NCI-H2227 (cell line): Measurements from ENCODE around the gene MAN1C1.
A peak's percentile ranks its signal among the peaks of the same experiment; 100 is the strongest.
"Not testable (repeated sequence)": the region's sequence is repeated elsewhere in the genome, so short reads cannot be mapped to it uniquely, and the experiment has no call there.

Experiments used
- DNase-seq: peaks from one replicate; lab custom pipeline; 2025; ENCODE audit not compliant: unreplicated experiment; lab: John Stamatoyannopoulos, UW

MAN1C1 gene

GRCh38 chr1:25657121-25657882 lies 40.7 kb downstream of the MAN1C1 start:
- no peak for DNase-seq

DNA sequence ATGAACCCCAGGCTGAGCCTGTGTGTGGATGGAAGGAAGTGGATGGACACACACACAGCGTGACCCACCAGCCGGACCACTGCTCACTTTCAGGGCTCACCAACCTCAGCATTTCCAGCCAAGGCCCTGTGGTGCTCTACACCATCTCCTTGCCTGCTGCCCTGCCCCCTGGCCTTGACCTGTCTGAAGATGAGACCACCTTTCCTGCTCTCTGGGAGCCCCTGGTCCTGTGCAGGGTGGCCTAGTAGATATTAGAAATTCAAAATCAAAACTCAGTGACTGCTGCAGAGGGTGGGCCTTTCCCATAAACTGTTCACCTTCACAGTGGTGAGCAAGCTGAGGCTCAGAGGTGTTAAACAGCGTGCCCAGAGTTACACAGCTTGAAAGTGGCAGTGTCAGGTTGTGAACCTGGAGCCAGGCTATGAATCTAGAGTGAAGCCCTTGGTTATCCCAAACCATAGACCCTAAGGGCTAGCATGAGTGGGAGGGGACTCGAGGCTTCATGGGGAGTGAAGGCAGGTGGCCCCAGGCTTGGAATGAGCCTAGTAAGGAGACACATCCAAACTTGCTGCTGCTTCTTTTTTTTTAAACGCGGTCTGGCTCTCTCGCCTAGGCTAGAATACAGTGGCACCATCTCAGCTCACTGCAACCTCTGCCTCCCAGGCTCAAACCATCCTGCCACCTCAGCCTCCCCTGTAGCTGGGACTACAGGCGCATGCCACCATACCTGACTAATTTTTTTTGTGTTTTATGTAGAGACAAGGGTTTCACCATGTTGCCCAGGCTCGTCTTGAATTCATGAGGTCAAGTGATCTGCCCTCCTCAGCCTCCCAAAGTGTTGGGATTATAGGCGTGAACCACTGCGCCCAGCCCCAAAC lies 41.5 kb downstream of the MAN1C1 start:
- no peak for DNase-seq

GRCh38 chr1:25658791-25659431 lies 42.3 kb downstream of the MAN1C1 start:
- DNase-seq: no peak

- no peak for DNase-seq
Measured at GRCh38 chr1:25661043-25661815, 44.6 kb downstream of the MAN1C1 start.

DNA sequence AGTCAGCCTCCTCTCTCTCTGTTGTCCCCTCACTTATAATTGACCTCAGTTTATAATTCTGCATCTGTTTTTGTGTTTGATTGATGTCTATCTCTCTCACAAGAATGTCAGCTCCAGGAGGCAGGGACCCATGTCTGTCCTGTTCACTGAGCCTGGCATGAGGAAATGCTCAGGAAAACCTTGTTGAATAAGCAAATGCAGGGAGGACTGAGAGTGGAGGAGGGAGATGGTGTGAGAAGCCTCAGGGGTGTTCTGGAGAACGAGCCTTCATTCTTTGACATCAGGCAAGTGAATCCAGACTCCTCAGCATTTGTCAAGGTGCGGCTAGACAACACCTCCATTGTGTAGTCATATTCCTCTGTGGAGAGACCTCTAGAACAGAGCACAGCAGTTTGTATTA lies 45.5 kb downstream of the MAN1C1 start:
- no peak for DNase-seq

DNA sequence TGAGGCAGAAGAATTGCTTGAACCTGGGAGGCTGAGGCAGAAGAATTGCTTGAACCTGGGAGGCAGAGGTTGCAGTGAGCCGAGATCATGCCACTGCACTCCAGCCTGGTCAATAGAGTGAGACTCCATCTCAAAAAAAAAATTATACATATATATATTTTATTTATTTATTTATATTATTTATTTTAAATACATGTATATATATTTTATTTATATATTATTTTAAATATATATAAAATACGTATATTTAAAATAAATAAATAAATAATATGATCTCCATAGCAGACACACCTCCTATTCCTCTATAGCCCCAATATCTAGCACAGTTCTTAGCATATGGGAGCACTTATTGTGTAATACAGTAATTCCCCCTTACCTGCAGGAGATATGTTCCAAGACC lies 46.4 kb downstream of the MAN1C1 start:
- DNase-seq: not testable (repeated sequence)

DNA sequence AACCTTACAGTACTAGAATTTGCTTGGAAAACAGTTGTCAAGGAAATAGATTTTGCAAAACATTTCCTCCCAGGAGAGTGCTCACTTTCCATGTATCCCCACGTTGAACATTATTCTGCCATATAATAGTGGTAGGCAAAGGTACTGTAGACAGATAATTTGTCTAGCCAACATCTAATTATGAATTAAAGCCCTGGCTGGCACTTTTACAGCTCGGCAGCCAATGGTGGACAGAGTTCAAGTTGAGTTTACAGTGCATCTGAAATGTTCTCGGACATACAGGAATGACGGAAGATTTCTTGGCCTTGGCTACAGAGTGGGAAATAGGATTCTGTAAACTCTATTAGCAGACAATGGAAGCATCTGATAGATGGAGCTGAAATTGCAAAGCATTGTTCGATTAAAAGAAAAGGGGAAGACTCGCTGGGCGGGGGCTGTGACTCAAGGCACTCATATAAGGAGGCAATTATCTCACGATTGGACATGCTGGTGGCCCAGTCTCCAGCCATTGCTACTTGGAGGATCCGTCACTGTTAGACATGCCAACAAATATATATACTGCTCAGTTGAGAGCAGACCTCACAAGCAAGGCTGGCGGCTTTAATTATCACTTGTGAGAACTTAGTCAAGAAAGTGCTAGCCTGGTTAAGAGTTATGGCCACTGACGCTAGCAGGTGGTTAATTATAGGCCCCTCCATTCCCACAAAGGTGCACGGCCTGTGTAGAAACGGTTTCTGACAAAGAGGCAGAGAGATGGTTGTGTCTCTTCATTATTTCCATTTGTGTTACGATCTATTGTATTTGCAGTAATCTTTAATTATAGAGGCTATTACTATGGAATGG lies 48.0 kb downstream of the MAN1C1 start:
- peak; percentile 79 for DNase-seq

- DNase-seq: no peak
Measured at GRCh38 chr1:25666460-25666859, 49.9 kb downstream of the MAN1C1 start.

- no peak for DNase-seq
Measured at GRCh38 chr1:25668931-25669573, 52.5 kb downstream of the MAN1C1 start.

DNA sequence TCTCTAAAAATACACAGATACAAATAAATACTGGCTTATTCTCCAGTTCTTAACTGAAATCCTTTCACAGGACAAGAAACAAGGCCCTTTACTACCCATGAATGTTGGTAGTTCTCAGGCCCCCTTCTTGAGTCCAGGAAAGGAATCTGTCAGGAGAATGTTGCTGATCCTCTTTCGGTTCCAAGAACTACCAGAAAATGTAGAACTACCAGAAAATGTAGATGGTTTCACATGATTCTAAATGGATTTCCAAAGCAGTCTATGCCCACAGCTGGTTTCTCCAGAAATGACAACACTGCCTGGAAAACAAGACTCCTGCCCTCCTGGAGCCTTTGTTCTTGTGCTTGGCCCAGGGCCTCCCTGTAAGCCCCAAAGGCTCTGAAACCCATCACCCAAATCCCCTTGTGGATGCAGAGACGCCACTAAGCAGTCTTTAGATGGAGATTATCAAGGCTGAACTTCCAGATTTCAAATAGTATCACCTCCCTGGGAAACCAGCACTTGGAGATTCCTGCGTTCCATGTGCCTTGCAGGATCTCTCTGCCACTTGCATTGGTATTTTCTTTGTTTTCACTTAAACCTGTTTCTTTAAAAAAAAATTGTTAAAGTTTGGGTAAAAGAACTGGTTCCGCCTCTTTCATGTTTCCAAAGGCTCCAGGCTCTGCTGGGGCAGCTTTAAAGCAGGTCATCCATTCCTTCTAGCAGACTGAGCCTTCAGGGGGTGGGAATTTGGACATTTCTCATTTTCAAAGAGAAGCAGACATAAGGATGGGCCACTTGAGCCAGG lies 53.4 kb downstream of the MAN1C1 start:
- no peak for DNase-seq

DNA sequence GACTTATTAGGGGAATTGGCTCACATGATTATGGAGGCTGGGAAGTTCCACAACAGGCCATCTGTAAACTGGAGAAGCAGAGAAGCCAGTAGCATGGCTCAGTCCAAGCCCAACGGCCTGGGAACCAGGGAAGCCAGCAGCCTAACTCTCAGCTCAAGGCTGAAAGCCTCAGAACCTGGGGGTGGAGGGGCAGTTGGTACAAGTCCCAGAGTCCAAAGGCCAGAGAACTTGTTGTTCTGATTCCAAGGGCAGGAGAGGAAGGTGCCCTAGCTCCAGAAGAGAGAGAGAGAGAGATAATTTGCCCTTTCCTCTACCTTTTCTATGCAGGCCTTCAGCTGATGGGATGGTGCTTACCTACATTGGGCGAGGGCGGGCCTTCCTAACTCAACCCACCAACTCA lies 55.3 kb downstream of the MAN1C1 start:
- no peak for DNase-seq

GRCh38 chr1:25672763-25673409 lies 56.3 kb downstream of the MAN1C1 start:
- DNase-seq: no peak

DNA sequence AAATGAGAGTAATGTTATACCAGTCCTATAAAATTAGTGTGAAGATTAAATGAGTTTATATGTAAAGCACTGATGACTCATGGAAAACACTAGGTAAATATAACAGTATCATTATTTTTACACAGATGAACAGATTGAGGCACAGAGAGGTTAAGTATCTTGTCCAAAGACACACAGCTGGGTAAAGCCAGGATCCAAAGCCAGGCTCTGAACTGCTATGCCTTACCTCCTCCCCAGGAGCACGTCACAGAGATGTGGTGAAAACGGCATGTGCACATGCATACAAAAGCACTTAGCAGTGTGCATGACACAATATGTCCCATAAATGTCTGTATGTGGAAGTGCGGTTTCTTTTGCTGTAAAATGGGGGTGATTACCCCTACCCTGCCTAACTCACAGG lies 56.9 kb downstream of the MAN1C1 start:
- no peak for DNase-seq

GRCh38 chr1:25673962-25674806 lies 57.6 kb downstream of the MAN1C1 start:
- DNase-seq: no peak

- DNase-seq: no peak
Measured at GRCh38 chr1:25674807-25675084, 58.2 kb downstream of the MAN1C1 start.

DNA sequence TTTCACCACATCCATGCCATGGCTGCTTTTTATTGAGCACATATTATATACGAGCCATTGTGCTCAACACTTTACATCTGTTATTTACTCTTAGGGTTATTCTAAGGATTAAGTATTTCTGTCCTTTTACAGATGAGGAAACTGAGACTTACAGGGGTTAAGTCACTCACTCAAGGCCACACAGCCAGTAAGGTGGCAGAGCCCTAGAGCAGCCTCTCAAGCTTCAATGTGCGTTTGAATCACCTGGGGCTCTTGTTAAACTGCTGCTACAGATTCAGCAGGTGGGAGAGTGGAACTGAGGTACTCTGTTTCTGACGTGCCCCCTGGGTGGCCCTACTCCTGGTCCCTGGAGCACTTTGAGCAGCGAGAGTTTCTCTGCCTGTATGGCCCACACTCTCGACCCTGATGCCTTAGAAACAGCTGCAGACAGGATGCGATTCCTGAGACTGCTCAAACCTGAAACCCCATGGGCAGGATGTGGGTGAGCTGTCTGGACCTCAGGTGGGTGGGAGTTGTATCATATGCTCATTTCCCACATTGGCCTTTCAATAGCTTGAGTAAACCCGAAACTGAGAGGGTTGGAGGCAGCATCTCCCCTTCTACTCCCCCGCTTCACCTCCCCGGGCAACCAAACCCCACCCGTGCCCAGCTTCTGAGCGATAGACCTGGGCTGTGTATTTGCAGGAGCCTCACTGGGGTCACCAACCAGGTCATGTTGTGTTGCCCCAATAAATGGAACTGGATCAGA lies 59.3 kb downstream of the MAN1C1 start:
- no peak for DNase-seq

DNA sequence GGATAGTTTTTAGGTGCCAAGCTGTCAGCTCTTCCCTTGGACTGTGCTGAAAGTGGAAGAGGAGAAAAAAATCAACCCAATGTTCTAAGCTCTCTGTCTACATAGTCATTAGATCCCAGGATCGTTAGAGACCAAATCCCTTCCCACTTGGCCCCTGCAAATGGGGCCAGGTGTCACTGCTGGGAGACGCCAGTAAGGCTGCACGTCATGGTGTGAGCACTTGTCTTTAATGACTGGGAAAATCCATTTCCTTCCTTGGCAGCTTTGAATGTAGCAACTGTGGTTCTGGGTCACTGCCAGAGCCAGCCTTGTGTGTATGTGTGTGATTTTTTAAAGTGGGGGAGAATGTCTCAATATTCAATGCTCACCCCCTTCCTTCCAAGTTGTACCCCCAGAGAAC lies 59.9 kb downstream of the MAN1C1 start:
- peak; percentile 83 for DNase-seq
